GM23338 (cell line): Measurements from ENCODE around the gene AHNAK2. TPM values are rescaled to one million over a fixed set of nuclear protein-coding genes. Genes with fewer than 3 reads are reported as not detected.
"Not testable (repeated sequence)": the region's sequence is repeated elsewhere in the genome, so short reads cannot be mapped to it uniquely, and the experiment has no call there.

Experiments used
- ATAC-seq: fragments of 200-7000 bp; cut with Tn5 transposase; 3 replicates; pipeline ENCODE4 v1.9.1; 2020
- DNase-seq: peaks from one replicate; pipeline ENCODE4 v3.0.0-alpha.2; 2015; ENCODE audit warnings: low spot score
- H2AFZ ChIP-seq: fragments of 200-600 bp; sonication (generic); 2 replicates; pipeline ENCODE4 v1.8.0; 2016; ENCODE audit warnings: antibody characterized with exemption, mild to moderate bottlenecking, moderate library complexity
- H3F3A ChIP-seq: fragments of 200-600 bp; sonication (generic); replicated peaks from 2 replicates; pipeline ENCODE4 v1.8.0; 2017; ENCODE audit warnings: antibody characterized with exemption, mixed run types, low read depth
- H3K27ac ChIP-seq: fragments of 200-600 bp; sonication (generic); 2 replicates; pipeline ENCODE4 v1.6.1; 2016; ENCODE audit warnings: low read depth
- H3K27me3 ChIP-seq: fragments of 200-600 bp; sonication (generic); 2 replicates; pipeline ENCODE4 v1.8.0; 2016; ENCODE audit warnings: mild to moderate bottlenecking, mixed run types, moderate library complexity; ENCODE audit not compliant: insufficient read depth
- H3K36me3 ChIP-seq: fragments of 200-600 bp; sonication (generic); 2 replicates; pipeline ENCODE4 v1.8.0; 2016; ENCODE audit warnings: mild to moderate bottlenecking; ENCODE audit not compliant: insufficient read depth
- H3K4me1 ChIP-seq: fragments of 200-600 bp; sonication (generic); 2 replicates; pipeline ENCODE4 v1.8.0; 2016; ENCODE audit warnings: mild to moderate bottlenecking, moderate library complexity; ENCODE audit not compliant: insufficient read depth
- H3K4me2 ChIP-seq: fragments of 200-600 bp; sonication (generic); 2 replicates; pipeline ENCODE4 v1.7.1; 2017; ENCODE audit warnings: mixed run types
- H3K4me3 ChIP-seq: fragments of 200-600 bp; sonication (generic); 2 replicates; pipeline ENCODE4 v1.6.1; 2016; ENCODE audit warnings: mixed run types
- H3K79me2 ChIP-seq: fragments of 200-600 bp; sonication (generic); replicated peaks from 2 replicates; pipeline ENCODE4 v1.8.0; 2017; ENCODE audit warnings: mild to moderate bottlenecking; ENCODE audit not compliant: insufficient read depth
- H3K9me2 ChIP-seq: fragments of 200-600 bp; sonication (generic); 2 replicates; pipeline ENCODE4 v1.8.0; 2017; ENCODE audit not compliant: insufficient read depth
- H4K20me1 ChIP-seq: fragments of 200-600 bp; sonication (generic); replicated peaks from 2 replicates; pipeline ENCODE4 v1.8.0; 2017; ENCODE audit warnings: mild to moderate bottlenecking; ENCODE audit not compliant: insufficient read depth
- H3K27ac Mint-ChIP-seq: 2 replicates; pipeline ENCODE4 v1.8.0; 2020; ENCODE audit warnings: inconsistent platforms, mild to moderate bottlenecking, moderate library complexity, mixed read lengths
- H3K27me3 Mint-ChIP-seq: 3 replicates; pipeline ENCODE4 v1.8.0; 2022; ENCODE audit warnings: low read depth, mild to moderate bottlenecking, moderate library complexity, mixed read lengths, inconsistent platforms; ENCODE audit not compliant: insufficient read depth, poor library complexity
- H3K36me3 Mint-ChIP-seq: 3 replicates; pipeline ENCODE4 v1.8.0; 2021; ENCODE audit warnings: low read depth, mild to moderate bottlenecking, inconsistent platforms, moderate library complexity, mixed read lengths
- H3K4me1 Mint-ChIP-seq: 3 replicates; pipeline ENCODE4 v1.8.0; 2020; ENCODE audit warnings: mild to moderate bottlenecking, inconsistent platforms, mixed read lengths
- H3K4me3 Mint-ChIP-seq: 3 replicates; pipeline ENCODE4 v1.8.0; 2021; ENCODE audit warnings: moderate library complexity, mild to moderate bottlenecking, inconsistent platforms, mixed read lengths
- H3K9me3 Mint-ChIP-seq: 3 replicates; pipeline ENCODE4 v1.8.0; 2020; ENCODE audit warnings: moderate library complexity, mild to moderate bottlenecking, inconsistent platforms, mixed read lengths
- CTCF ChIP-seq, 2 experiments: fragments of 200-600 bp in 1 of 2; sonication (generic) in 1 of 2; conservative IDR thresholded peaks; 2 replicates each; pipeline versions ENCODE4 v1.5.1 to v1.6.1; 2016 to 2017; ENCODE audit warnings: antibody characterized with exemption in 2 of 2, low read depth in 2 of 2, mild to moderate bottlenecking in 2 of 2, moderate library complexity in 1 of 2
- ETS1 ChIP-seq: IDR thresholded peaks from 2 replicates; pipeline ENCODE4 v1.6.1; 2016; ENCODE audit warnings: antibody characterized with exemption
- EZH2phosphoT487 ChIP-seq: fragments of 200-600 bp; sonication (generic); IDR thresholded peaks from one replicate; pipeline ENCODE4 v1.8.1; 2018; ENCODE audit warnings: antibody characterized with exemption; ENCODE audit not compliant: unreplicated experiment
- polyA plus RNA-seq: library from polyadenylated mRNA; unstranded; fragments of >200 nt; fragmentation: Nextera tagmentation; extraction: Ambion mirVana; gene quantifications from 2 replicates; pipeline ENCODE4 v1.2.1, GENCODE V29; 2016
- total RNA-seq: library from RNA; depleted of rRNA; stranded (reverse); fragments of >200 nt; shearing (Covaris generic); gene quantifications from 2 replicates; pipeline ENCODE4 v1.2.3, GENCODE V29; 2014

Gene AHNAK2
- total and polyA plus RNA-seq, 2 experiments from 2014 or later = 1.1 to 2.6 TPM

- Histone ChIP-seq H3K4me2 (no peak overlapping the region), H3K36me3 (no peaks in the 10 kb centered on the region), H3K79me2 (no peaks in the 10 kb centered on the region), H3K4me3 (no peak overlapping the region), H3F3A (no peaks in the 10 kb centered on the region), H2AFZ (no peak overlapping the region), H3K9me2 (no peaks in the 10 kb centered on the region), H3K27me3 (no peaks in the 10 kb centered on the region), H3K4me1 (no peaks in the 10 kb centered on the region), H3K27ac (no peak overlapping the region), H4K20me1 (no peaks in the 10 kb centered on the region)
- Mint-ChIP-seq H3K4me1 (no peaks in the 10 kb centered on the region), H3K27me3 (peaks cover 8% of the 10 kb centered on the region), H3K36me3 (peaks cover 4% of the 10 kb centered on the region; the same call in 2 of the 3 replicates), H3K4me3 (no peak overlapping the region), H3K9me3 (peaks cover 14% of the 10 kb centered on the region), H3K27ac (no peak overlapping the region)
- ATAC-seq (no peak), DNase-seq (no peak)
- no peak for TF ChIP-seq CTCF (conservative IDR thresholded peaks at IDR 0.05; ENCODE audit: low read depth in 2 of 2)
- TF ChIP-seq ETS1 = no peak
- TF ChIP-seq EZH2phosphoT487 = no peak
Measured at GRCh38 chr14:104953097-104953496, 25.1 kb downstream of the AHNAK2 start.

DNA sequence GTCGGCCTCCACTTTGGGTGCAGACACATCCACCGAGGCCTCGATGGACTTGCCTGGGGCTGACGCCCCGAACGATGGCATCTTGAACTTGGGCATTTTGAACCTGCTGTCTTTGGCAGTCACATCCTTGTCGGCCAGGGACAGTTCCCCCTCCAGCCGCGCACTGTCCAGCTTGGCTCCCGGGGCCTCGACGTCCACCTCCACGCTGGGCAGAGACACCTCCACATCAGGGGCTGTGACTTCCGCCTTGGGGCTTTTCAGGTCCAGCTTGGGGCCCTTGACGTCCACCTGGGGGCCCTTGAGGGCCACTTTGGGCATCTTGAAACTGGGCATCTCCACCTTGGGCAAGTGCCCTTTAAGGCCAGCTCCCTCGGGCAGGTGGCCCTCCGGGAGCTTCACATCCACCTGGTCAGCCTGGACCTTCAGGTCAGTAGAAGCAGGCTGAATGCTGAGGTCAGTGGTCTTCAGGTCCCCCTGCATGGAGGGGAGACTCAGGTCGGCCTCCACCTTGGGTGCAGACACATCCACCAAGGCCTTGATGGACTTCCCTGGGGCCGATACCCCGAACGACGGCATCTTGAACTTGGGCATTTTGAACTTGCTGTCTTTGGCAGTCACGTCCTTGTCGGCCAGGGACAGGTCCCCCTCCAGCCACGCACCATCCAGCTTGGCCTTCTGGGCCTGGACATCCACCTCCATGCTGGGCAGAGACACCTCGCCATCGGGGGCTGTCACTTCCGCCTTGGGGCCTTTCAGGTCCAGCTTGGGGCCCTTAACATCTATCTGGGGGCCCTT, 26.1 kb downstream of the AHNAK2 start:
- not testable (repeated sequence) for H3K4me1 ChIP-seq, H3K27ac ChIP-seq, H3K9me2 ChIP-seq, H3K79me2 ChIP-seq, H3F3A ChIP-seq, DNase-seq, ATAC-seq, H2AFZ ChIP-seq, H3K27me3 Mint-ChIP-seq, H3K4me1 Mint-ChIP-seq, H4K20me1 ChIP-seq, H3K4me3 Mint-ChIP-seq, H3K4me2 ChIP-seq, H3K27ac Mint-ChIP-seq, H3K27me3 ChIP-seq, H3K4me3 ChIP-seq, H3K36me3 Mint-ChIP-seq, H3K36me3 ChIP-seq
- H3K9me3 Mint-ChIP-seq = peaks cover 20% of the 10 kb centered on the region

GRCh38 chr14:104950701-104951100, 27.5 kb downstream of the AHNAK2 start:
- not testable (repeated sequence) for H3K9me2 ChIP-seq, DNase-seq, H3K27me3 Mint-ChIP-seq, H3K27ac ChIP-seq, H3K4me2 ChIP-seq, H3K4me1 ChIP-seq, H3K4me3 Mint-ChIP-seq, H3K4me1 Mint-ChIP-seq, H3K27me3 ChIP-seq, H3K27ac Mint-ChIP-seq, ATAC-seq, H3K79me2 ChIP-seq, H3K36me3 Mint-ChIP-seq, H3F3A ChIP-seq, H3K36me3 ChIP-seq, H2AFZ ChIP-seq, H4K20me1 ChIP-seq, H3K4me3 ChIP-seq
- H3K9me3 Mint-ChIP-seq = peaks cover 27% of the 10 kb centered on the region
